ENCODE measurements around the gene CBLB.

Gene CBLB

GRCh38 chr3:105781871-105782270 lies 86.9 kb downstream of the CBLB start:
- H3K4me3 ChIP-seq (ENCODE audit: low read depth, low read length): no peak overlapping the region
- no peaks in the 10 kb centered on the region for H3K9me3 ChIP-seq (ENCODE audit: severe bottlenecking)
- no peak for TF ChIP-seq CTCF (IDR thresholded peaks at IDR 0.05; ENCODE audit: low read depth, low read length)
- no peaks in the 10 kb centered on the region for H3K27me3 ChIP-seq (ENCODE audit: insufficient read depth, low read depth, severe bottlenecking)
- H3K36me3 ChIP-seq: no peaks in the 10 kb centered on the region
- no peak for DNase-seq
- no peak overlapping the region for H3K27ac ChIP-seq

GRCh38 chr3:105780107-105780506 lies 88.7 kb downstream of the CBLB start:
- no peaks in the 10 kb centered on the region for H3K9me3 ChIP-seq (ENCODE audit: severe bottlenecking)
- H3K27ac ChIP-seq: no peak overlapping the region
- no peak for DNase-seq
- H3K36me3 ChIP-seq: no peaks in the 10 kb centered on the region
- H3K27me3 ChIP-seq (ENCODE audit: insufficient read depth, low read depth, severe bottlenecking): no peaks in the 10 kb centered on the region
- no peak overlapping the region for H3K4me3 ChIP-seq (ENCODE audit: low read depth, low read length)
- TF ChIP-seq CTCF (IDR thresholded peaks at IDR 0.05; ENCODE audit: low read depth, low read length): no peak

- H3K4me3 ChIP-seq (ENCODE audit: low read depth, low read length): no peak overlapping the region
- no peak for DNase-seq
- no peaks in the 10 kb centered on the region for H3K9me3 ChIP-seq (ENCODE audit: severe bottlenecking)
- H3K27me3 ChIP-seq (ENCODE audit: insufficient read depth, low read depth, severe bottlenecking): no peaks in the 10 kb centered on the region
- H3K36me3 ChIP-seq: no peaks in the 10 kb centered on the region
- no peak for TF ChIP-seq CTCF (IDR thresholded peaks at IDR 0.05; ENCODE audit: low read depth, low read length)
- no peak overlapping the region for H3K27ac ChIP-seq
Measured at GRCh38 chr3:105775368-105775767, 93.4 kb downstream of the CBLB start.

- no peak for TF ChIP-seq CTCF (IDR thresholded peaks at IDR 0.05; ENCODE audit: low read depth, low read length)
- no peaks in the 10 kb centered on the region for H3K36me3 ChIP-seq
- no peaks in the 10 kb centered on the region for H3K27me3 ChIP-seq (ENCODE audit: insufficient read depth, low read depth, severe bottlenecking)
- no peak for DNase-seq
- no peak overlapping the region for H3K27ac ChIP-seq
- no peaks in the 10 kb centered on the region for H3K9me3 ChIP-seq (ENCODE audit: severe bottlenecking)
- no peak overlapping the region for H3K4me3 ChIP-seq (ENCODE audit: low read depth, low read length)
Measured at GRCh38 chr3:105774444-105775180, 94.2 kb downstream of the CBLB start.

- no peak for TF ChIP-seq CTCF (IDR thresholded peaks at IDR 0.05; ENCODE audit: low read depth, low read length)
- DNase-seq: no peak
- no peak overlapping the region for H3K27ac ChIP-seq
- H3K36me3 ChIP-seq: no peaks in the 10 kb centered on the region
- no peaks in the 10 kb centered on the region for H3K27me3 ChIP-seq (ENCODE audit: insufficient read depth, low read depth, severe bottlenecking)
- H3K4me3 ChIP-seq (ENCODE audit: low read depth, low read length): no peak overlapping the region
- H3K9me3 ChIP-seq (ENCODE audit: severe bottlenecking): no peaks in the 10 kb centered on the region
Measured at GRCh38 chr3:105773291-105773690, 95.5 kb downstream of the CBLB start.

- no peak for DNase-seq
- no peak overlapping the region for H3K4me3 ChIP-seq (ENCODE audit: low read depth, low read length)
- no peaks in the 10 kb centered on the region for H3K9me3 ChIP-seq (ENCODE audit: severe bottlenecking)
- TF ChIP-seq CTCF (IDR thresholded peaks at IDR 0.05; ENCODE audit: low read depth, low read length): no peak
- no peaks in the 10 kb centered on the region for H3K36me3 ChIP-seq
- H3K27me3 ChIP-seq (ENCODE audit: insufficient read depth, low read depth, severe bottlenecking): no peaks in the 10 kb centered on the region
- H3K27ac ChIP-seq: no peak overlapping the region
Measured at GRCh38 chr3:105772635-105773034, 96.2 kb downstream of the CBLB start.

Measured in WERI-Rb-1 (cell line).